GM12878 (cell line): ENCODE data around the gene SUGCT. TPM values are rescaled to one million over a fixed set of nuclear protein-coding genes. Genes with fewer than 3 reads are reported as not detected.

Source experiments
- BCL11A ChIP-seq: IDR thresholded peaks from 2 replicates; pipeline ENCODE4 v1.6.1; 2011; ENCODE audit warnings: low read depth, low read length
- BHLHE40 ChIP-seq, 2 experiments: fragments of 450-650 bp in 1 of 2; IDR thresholded peaks; 2 replicates each; pipeline ENCODE4 v1.6.1; 2011 to 2017; ENCODE audit warnings: low read depth in 2 of 2, borderline replicate concordance in 1 of 2, improper control_type of control experiment in 1 of 2, low read length in 1 of 2, mild to moderate bottlenecking in 1 of 2
- CBX3 ChIP-seq: fragments of 200-600 bp; sonication (generic); IDR thresholded peaks from 2 replicates; pipeline ENCODE4 v1.6.1; 2016; ENCODE audit warnings: low read depth, borderline replicate concordance
- CHD2 ChIP-seq: IDR thresholded peaks from 2 replicates; pipeline ENCODE4 v1.6.1; 2011; ENCODE audit warnings: low read depth, low read length, improper control_type of control experiment, borderline replicate concordance
- GATAD2B ChIP-seq: fragments of 450-650 bp; conservative IDR thresholded peaks from 2 replicates; pipeline ENCODE4 v1.6.1; 2017; ENCODE audit warnings: low read depth, mild to moderate bottlenecking, moderate library complexity
- MXI1 ChIP-seq: fragments of 150-350 bp; IDR thresholded peaks from 2 replicates; pipeline ENCODE4 v1.6.1; 2011; ENCODE audit warnings: low read depth, mild to moderate bottlenecking, inconsistent platforms, low read length, improper control_type of control experiment
- TARDBP ChIP-seq: IDR thresholded peaks from 2 replicates; pipeline ENCODE4 v1.6.1; 2016; ENCODE audit warnings: borderline replicate concordance
- polyA plus RNA-seq, 11 experiments: library from polyadenylated mRNA; depleted of rRNA in 4 of 11; unstranded in 6 of 11; stranded (reverse) in 5 of 11; fragments of >200 nt; fragmentation: Nextera tagmentation in 4 of 11; fragmentation: Illumina TruSeq in 1 of 11; extraction: Ambion mirVana in 4 of 11; extraction: Trizol in 1 of 11; gene quantifications; 1 replicate in 1 of 11; 2 replicates in 10 of 11; pipeline versions ENCODE4 v1.2.1 to v1.2.3, GENCODE V29; 2011 to 2016; ENCODE audit warnings: inconsistent platforms in 2 of 11, missing spikeins in 2 of 11, low read depth in 1 of 11
- total RNA-seq, 4 experiments: library from RNA; depleted of rRNA in 3 of 4; stranded (reverse); fragments of >200 nt in 3 of 4; fragmentation: Illumina TruSeq in 1 of 4; extraction: Trizol in 1 of 4; gene quantifications; 2 replicates each; pipeline versions ENCODE4 v1.2.1 to v1.2.3, GENCODE V29; 2013 to 2021
- TF ChIP-seq, protein P1 (sequence below): IDR thresholded peaks from 2 replicates; pipeline ENCODE4 v1.6.1; 2012; ENCODE audit warnings: mild to moderate bottlenecking, low read depth, low read length
- TF ChIP-seq, protein P2 (sequence below): fragments of 450-650 bp; IDR thresholded peaks from 2 replicates; pipeline ENCODE4 v1.6.1; 2017; ENCODE audit warnings: borderline replicate concordance
- TF ChIP-seq, protein P3 (sequence below): fragments of 450-650 bp; IDR thresholded peaks from 2 replicates; pipeline ENCODE4 v1.6.1; 2017; ENCODE audit warnings: low read depth, mild to moderate bottlenecking, moderate library complexity

SUGCT gene
- total and polyA plus RNA-seq, 10 of the 15 experiments (the other 5 are each of a cell fraction or from before 2014, with no cell fraction given), result 0.08 to 1.2 (median 0.67) TPM; not detected in 1

DNA sequence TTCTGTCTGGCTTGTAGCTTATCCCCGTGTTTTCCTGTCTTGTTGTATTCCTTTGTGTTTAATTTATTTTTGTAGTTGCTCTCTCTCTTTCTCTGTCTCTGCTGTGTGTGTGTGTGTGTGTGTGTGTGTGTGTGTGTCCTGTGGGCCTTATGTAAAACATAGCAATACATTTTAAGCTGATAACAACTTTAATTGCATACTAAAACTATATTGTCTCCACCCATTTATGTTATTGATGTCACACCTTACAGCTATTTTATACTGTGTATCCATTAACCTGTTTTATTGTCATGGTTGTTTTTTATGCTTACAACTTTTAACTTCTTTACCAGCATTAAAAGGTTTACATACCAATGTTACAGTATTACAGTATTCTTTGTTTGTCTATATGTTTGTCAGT is 293.6 kb downstream of the SUGCT start (continued):
- TF ChIP-seq BCL11A (no peak), CHD2 (no peak), GATAD2B (no peak), BHLHE40 (IDR thresholded peaks at IDR 0.05; ENCODE audit: borderline replicate concordance in 1 of 2, low read depth in 2 of 2, low read length in 1 of 2) (no peak), TARDBP (no peak), CBX3 (no peak), MXI1 (no peak)
- TF ChIP-seq, protein P1, sequence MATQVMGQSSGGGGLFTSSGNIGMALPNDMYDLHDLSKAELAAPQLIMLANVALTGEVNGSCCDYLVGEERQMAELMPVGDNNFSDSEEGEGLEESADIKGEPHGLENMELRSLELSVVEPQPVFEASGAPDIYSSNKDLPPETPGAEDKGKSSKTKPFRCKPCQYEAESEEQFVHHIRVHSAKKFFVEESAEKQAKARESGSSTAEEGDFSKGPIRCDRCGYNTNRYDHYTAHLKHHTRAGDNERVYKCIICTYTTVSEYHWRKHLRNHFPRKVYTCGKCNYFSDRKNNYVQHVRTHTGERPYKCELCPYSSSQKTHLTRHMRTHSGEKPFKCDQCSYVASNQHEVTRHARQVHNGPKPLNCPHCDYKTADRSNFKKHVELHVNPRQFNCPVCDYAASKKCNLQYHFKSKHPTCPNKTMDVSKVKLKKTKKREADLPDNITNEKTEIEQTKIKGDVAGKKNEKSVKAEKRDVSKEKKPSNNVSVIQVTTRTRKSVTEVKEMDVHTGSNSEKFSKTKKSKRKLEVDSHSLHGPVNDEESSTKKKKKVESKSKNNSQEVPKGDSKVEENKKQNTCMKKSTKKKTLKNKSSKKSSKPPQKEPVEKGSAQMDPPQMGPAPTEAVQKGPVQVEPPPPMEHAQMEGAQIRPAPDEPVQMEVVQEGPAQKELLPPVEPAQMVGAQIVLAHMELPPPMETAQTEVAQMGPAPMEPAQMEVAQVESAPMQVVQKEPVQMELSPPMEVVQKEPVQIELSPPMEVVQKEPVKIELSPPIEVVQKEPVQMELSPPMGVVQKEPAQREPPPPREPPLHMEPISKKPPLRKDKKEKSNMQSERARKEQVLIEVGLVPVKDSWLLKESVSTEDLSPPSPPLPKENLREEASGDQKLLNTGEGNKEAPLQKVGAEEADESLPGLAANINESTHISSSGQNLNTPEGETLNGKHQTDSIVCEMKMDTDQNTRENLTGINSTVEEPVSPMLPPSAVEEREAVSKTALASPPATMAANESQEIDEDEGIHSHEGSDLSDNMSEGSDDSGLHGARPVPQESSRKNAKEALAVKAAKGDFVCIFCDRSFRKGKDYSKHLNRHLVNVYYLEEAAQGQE, result no peak
- TF ChIP-seq, protein P2, sequence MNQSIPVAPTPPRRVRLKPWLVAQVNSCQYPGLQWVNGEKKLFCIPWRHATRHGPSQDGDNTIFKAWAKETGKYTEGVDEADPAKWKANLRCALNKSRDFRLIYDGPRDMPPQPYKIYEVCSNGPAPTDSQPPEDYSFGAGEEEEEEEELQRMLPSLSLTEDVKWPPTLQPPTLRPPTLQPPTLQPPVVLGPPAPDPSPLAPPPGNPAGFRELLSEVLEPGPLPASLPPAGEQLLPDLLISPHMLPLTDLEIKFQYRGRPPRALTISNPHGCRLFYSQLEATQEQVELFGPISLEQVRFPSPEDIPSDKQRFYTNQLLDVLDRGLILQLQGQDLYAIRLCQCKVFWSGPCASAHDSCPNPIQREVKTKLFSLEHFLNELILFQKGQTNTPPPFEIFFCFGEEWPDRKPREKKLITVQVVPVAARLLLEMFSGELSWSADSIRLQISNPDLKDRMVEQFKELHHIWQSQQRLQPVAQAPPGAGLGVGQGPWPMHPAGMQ, result no peak
- TF ChIP-seq, protein P3, sequence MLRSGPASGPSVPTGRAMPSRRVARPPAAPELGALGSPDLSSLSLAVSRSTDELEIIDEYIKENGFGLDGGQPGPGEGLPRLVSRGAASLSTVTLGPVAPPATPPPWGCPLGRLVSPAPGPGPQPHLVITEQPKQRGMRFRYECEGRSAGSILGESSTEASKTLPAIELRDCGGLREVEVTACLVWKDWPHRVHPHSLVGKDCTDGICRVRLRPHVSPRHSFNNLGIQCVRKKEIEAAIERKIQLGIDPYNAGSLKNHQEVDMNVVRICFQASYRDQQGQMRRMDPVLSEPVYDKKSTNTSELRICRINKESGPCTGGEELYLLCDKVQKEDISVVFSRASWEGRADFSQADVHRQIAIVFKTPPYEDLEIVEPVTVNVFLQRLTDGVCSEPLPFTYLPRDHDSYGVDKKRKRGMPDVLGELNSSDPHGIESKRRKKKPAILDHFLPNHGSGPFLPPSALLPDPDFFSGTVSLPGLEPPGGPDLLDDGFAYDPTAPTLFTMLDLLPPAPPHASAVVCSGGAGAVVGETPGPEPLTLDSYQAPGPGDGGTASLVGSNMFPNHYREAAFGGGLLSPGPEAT, result no peak
- TF ChIP-seq, all 136 proteins: peak for 0
